Mesenteric fat pad (tissue), 1 donor: ENCODE data around the gene ATP11A. TPM values are rescaled to one million over a fixed set of nuclear protein-coding genes. Genes with fewer than 3 reads are reported as not detected.
"Not testable (repeated sequence)": the region's sequence is repeated elsewhere in the genome, so short reads cannot be mapped to it uniquely, and the experiment has no call there.

Experiments
- DNase-seq: peaks from one replicate; pipeline ENCODE4 v3.0.0-alpha.2; 2020; ENCODE audit warnings: low spot score
- total RNA-seq: library from RNA; stranded (reverse); fragmentation: NEBNext Ultra II Directional; extraction: Animal tissue kit (Norgen Biotek cat#: 25700); gene quantifications from one replicate; pipeline ENCODE4 v1.2.1, GENCODE V29; 2021
- donor health status: DM: yes; HTN: yes; CAD: no.

Gene ATP11A
- total RNA-seq, 1 donor from 2014 or later = 63.5 TPM

DNA sequence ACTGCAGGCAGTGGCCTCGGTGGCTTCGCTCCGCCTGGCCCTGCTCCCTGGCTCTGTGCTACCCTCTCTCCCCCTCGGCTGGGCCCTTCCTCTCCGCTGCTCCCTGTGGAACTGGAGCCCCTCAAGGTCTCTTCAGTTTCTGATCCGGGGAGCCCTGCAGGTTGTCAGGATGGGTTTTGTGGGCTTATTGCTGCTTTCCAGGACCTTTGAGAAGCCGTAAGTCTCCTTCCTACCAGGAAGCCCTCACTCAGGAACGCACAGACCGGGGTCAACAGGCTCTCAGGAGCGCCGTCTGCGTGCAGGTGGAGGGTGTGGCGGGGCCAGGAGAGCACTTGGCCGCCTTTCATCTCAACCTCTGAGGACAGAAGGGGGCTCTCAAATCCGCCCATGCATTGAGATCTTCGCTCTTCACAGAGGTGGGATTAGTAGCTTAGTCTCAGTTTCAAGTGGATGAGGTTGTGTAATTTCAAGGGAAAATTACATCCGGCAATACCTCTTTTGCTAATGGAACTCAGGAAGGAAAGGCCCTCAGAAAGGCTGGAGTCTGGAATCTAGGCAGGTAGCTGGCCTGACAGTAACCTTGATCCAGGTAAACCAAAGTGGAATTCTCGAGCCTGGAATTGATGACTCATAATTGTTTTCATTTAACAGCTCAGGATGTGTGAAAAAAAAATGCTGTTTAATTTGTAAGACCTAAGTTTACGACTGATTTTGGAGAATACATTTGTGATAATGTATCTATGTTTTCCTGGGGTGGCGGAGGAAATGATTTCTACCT, 102.0 kb downstream of the ATP11A start:
- no peak for DNase-seq

DNA sequence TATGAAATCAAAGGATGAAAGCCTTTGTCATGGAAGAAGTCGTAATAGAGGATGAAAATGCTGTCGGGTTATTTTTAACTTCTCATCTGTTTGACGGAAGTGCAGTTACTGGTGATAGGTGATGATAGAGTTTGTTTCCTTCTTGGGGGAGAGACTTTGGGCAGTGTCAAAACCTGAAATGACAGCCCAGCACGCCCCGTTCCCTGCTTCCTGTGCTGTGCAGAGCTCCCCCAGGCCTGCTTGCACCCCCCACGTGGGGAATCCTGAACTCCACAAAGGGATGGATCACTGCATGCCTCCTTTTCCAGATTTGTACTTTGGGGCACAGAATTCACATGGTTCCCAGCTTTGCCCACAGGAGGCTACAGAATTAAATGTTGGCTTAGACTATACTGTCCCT, 102.7 kb downstream of the ATP11A start:
- DNase-seq = peak; percentile 41

- peak; percentile 74 for DNase-seq
Observed at GRCh38 chr13:112793545-112794445, 104.0 kb downstream of the ATP11A start.

DNA sequence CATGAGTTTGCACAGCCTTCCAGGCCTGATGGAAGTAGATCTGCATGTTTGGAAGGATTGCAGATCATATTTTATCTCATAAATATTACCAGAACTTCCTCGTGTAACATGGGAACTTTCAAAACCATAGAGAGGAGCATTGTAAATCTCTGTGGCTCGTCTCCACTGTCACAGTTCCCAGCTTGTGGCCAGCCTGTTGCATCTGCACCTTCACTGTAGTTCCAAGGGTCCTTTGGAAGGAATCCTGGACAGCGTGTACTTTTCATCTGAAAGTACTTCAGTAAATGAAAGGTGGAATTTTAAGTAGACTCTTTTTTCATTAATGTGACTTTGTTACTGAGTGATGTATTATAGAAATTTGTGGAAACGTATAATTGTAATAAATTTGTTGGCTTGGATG, 105.4 kb downstream of the ATP11A start:
- DNase-seq = peak; percentile 35

GRCh38 chr13:112796190-112796915, 106.5 kb downstream of the ATP11A start:
- DNase-seq = peak; percentile 39

GRCh38 chr13:112799394-112799793, 109.6 kb downstream of the ATP11A start:
- peak; percentile 24 for DNase-seq

DNA sequence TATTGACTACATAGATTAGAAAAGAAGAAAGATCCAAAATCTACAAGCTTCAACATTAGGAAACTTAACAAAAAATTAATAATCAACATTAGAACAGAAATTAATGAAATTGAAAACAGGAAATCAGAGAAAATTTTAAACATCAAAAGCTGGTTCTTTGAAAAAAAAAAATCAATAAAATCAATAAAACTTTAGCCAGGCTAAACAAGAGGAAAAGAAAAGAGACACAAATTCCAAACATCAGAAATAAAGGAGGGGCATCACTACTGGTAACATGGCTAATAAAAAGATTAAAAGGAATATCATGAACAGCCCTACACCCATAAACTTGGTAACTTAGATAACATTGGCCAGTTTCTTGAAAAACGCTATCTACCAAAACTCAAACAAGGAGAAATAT, 110.2 kb downstream of the ATP11A start:
- no peak for DNase-seq

DNA sequence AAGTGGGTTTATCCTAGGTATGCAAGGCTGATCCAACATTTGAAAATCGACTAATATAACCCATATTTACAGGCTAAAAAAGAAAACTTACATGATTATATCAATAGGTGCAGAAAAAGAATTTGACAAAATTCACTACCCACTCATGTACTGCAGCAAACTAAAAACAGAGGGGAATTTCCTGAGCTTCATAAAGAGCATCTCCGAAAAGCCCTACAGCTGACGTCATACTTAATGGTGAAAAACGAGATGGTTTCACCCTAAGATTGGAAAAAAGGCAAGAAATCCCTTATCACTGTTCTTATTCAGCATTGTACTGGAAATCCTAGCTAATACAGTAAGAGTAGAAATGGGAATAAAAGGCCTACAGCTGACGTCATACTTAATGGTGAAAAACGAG, 111.0 kb downstream of the ATP11A start:
- not testable (repeated sequence) for DNase-seq

DNA sequence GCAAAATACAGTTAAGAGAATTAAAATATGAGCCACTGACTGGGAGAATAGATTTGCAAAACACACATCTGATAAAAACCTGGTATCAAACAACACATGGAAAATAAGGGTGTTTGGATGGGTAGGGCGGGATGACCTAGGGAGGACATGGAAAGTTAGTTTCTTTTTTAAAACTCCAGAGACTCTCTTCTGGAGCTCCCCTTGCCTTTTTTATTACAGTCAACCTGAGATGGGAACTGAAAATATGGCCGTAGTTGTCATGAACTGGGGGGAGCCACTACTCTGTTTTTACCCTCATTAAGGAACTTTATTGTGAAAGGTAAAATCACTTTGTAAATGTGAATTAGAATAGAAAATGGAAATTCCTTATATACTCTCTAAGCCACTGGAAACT, 113.0 kb downstream of the ATP11A start:
- DNase-seq = no peak

DNA sequence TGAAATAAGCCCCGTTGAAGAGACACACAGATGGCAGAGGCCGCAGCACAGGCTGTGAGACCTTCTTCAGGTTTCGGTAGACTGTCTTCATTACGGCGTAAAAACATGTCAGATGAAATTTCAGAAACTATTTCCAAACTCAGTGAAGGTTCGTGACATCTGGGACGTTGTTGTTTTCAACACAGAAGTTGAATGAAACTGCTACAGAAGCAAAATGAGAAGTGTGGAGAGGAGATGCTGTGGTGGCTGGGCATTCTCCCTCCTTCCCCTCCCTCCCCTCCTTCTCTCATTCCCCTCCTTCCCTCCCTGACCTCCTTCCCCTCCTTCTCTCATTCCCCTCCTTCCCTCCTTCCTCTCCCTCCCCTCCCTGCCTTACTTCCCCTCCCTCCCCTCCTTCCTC, 113.6 kb downstream of the ATP11A start:
- no peak for DNase-seq

DNA sequence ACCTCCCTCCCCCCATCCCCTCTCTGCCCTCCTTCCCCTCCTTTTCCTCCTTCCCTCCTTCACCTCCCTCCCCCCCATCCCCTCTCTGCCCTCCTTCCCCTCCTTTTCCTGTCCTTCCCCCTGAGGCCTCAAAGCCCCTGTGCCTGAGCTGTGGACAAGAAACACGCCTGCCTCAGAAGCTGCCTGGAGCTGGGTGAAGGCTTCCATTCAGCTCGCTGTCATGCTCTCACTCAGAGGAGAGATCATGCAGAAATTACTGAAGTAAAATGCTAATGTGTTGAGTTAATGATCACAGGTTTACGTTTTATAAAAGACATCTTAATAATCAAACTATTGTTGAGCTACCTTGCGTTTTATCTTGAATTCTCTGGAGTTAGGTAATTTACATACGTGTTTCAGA, 114.5 kb downstream of the ATP11A start:
- DNase-seq = peak; percentile 26

DNA sequence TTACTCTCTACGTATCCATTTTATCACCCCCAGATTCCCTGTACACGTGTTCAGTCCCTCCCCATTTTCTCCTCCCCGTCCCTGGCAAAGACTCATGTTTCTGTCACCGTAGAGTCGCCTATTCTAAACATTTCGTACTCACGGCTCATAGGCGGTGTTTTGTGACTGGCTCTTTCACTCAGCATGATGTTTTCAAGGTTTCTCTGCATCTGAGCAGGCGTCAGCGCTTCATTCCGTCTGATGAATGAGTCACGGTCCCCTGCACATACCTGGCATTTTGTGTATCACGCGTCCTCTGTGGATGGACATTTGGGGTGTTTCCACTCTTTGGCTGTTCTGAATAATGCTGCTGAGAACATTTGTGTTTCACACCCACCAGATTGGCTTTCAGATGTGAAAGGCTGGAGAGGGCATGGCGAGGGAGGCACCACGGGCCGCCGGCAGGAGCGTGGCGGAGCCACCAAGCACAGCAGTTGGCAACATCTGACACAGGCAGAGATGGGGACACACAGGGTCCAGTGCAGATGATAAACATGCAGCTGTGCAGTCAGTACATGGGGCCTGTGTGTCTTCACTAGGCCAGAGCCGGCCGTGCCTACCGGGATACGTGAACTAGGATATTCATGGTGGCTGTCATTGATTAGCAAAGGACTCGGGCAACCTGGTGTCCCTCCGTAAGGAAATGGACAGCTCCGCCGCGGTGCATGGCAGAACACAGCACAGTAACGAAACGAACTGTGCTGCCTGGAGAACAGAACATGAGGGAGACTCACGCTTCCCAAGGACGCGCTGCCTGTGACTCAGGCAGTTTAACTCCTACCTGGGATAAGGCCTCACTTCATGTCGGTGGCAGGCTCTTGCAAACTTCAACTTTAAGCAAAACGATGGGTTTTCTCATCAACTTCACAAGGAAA, 117.2 kb downstream of the ATP11A start:
- peak; percentile 74 for DNase-seq

- peak; percentile 84 for DNase-seq
Observed at GRCh38 chr13:112807653-112808376, 118.0 kb downstream of the ATP11A start.

DNA sequence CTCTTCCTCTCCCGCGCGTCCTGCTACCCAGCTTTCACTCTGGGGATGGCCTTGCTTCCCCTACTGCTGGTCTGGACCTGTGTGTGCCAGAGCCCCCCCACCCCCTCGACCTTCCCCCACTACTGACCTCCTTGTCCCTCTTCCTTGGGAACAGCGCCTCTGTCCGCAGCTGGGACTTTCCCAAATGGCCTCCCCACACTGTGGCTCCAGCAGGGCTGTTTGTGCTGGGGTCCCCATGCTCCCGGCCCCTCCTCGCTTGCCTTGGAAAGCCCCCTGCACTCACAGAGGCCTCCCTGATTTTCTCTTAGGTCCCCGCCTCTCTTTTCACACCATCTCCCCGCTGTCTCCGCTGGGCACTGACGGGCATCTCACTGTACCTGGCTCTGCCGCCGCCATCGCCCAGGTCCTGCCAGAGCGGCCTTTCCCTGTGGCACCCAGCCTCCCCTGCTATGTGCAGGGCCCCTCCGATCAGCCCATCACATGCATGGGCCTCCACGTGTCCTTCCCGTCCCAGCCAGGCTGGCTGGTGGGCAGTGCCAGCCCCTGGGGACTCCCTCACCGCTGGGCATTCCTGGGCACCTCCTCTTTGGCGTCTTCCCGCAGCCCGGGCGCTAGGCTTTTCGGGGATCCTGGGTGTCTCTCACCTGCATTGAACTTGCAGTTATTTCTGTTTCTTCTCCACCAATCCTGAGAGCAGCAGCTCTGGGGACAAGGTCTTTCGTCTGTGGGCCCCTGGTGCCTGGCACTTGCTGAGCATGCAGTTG, 118.7 kb downstream of the ATP11A start:
- peak; percentile 82 for DNase-seq

DNA sequence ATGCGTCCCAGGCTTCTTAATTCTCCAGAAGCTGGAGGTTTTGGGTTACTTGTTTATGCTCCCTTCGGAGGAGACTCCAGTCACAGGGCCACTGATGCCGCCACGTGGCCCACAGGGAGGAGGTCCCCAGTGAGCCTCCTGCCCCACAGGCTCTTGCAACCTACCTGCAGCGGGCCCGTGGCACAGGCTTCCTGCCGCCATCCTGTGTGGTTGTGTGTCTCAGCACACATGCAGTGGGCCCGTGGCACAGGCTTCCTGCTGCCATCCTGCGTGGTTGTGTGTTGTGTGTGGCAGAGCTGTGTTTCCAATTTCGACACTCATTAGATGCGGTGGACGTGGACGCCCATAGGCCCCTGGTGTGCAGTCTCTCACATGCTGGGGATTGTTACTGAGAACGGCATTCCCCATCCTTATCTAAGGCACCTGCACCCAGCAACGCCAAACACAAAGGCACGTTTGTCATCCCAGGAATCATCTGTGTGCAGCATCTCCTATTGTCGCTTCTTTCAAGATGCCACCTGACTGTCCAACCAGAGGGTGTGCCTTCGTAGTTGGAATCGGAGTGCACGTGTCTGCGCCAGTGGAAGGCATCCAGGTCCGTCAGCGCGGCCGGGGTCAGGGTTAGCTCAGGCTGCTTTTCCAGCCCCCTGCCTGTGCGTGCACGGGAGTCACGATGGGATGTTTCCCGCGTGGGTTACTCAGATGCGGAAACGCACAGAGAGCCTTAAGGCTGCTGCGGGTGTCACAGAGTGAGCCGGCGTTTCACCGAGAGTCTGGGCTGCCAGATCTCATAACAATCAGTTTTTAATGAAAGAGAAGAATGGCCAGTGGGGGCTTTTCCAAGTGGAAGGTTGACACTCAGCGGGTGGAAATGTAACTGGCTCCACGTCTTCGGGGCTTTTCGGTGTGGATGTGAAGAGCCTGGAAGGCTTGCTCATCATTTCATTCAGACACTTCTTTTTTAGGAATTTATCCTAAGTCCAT, 119.8 kb downstream of the ATP11A start:
- peak; percentile 87 for DNase-seq

DNA sequence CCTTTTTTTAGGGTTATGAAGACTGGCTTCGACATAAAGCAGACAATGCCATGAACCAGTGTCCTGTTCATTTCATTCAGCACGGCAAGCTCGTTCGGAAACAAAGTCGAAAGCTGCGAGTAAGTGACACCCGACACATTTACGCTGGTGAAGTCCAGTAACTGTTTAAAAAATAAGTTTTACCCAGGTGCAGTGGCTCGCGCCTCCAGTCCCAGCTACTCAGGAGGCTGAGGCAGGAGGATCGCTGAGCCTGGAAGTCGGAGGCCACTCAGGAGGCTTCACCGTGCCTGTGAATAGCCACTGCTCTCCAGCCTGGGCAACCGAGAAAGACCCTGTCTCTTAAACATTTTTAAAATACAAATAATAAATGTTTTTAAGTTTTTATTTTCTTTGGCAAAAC, 120.8 kb downstream of the ATP11A start:
- peak; percentile 76 for DNase-seq

GRCh38 chr13:112812306-112813055, 122.6 kb downstream of the ATP11A start:
- peak; percentile 85 for DNase-seq
